Stimulated activated CD8-positive, alpha-beta memory T cell treated with anti-CD3 and anti-CD28 coated beads, Interleukin-4, amount 100 ng/mL, for 4 hours (primary cell): ENCODE results near the gene ATP5F1D.

Experiments
- DNase-seq, 2 donors: peaks; one replicate each; pipeline ENCODE4 v3.0.0-alpha.2; 2020; ENCODE audit warnings: low read depth in 2 of 2, low spot score in 1 of 2

ATP5F1D gene

DNA sequence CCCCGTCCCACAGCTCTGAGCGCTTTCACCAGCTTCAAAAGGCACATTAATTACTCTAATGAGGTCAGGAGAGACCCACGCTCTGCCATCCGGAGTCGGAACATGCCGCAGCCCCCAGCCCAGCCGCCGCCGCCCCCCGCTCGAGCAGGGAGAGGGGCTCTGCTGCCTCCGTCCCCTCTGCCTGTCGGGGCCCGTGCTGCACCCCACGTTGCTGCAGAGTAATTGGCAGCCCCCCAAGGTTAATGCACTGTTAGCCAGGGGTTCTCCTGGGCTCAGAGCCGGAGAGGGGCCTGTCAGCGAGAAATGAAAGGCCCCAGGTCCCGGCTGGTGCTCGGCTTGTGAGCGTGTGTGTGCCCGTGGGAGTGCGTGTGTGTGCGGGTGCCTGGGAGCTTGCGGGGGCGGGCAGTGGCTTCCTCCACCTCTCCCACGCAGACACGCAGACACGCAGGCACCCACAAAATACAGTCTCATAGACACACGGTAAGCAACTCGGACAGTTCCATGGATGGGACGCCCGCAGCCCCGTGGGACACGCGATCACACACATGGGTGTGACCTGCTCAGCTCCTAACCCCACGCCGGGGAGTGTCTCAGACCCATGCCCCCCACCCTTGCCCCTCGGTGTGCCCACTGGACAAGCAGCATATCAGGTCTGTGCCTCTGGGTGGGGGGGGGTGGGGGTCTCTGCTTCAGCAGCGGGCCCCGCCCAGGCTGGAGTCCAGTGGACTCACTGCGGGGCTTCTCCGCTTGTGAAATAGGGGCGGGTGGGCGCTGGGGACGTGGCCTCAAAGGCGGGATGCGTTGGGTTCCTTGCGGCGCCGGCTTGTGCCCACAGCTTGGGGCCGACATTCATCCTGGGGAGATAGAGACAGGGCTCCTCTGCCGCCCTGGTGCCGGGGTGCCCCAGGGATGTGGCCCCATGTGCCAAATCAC, 39.4 kb downstream of the ATP5F1D start:
- DNase-seq, result no peak

DNA sequence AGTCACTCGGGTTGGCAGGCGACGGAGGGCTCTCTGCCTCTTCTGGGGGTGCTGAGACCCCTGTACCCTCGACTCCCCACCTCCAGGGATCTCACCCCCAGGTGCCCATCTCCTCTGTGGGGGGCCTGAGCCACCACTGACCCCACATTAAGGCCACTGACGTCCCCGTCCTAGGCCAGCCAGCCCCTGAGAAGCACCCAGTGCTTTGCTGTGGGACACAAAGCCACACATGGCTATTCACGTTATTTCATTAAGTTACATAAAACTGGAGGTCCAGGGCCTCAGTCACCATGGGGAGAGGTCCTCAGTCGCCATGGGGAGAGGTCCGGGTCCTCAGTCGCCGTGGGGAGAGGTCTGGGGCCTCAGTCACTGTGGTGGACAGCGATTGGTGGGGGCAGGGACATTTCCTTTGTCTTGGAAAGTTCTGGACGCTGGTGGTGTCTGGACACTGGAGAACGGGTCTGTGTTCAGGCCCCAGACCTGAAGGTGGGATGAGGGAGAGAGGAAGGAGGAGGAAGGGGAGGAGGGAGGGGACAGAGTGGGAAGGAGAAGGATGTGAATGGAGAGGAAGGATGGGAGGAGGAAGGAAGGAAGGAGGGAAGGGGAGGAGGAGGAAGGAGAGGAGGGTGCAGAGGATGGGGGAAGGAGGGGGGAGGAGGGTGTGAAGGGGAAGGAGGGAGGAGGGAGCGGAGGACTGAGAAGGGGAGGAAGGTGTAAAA, 40.2 kb downstream of the ATP5F1D start:
- DNase-seq, result no peak

DNA sequence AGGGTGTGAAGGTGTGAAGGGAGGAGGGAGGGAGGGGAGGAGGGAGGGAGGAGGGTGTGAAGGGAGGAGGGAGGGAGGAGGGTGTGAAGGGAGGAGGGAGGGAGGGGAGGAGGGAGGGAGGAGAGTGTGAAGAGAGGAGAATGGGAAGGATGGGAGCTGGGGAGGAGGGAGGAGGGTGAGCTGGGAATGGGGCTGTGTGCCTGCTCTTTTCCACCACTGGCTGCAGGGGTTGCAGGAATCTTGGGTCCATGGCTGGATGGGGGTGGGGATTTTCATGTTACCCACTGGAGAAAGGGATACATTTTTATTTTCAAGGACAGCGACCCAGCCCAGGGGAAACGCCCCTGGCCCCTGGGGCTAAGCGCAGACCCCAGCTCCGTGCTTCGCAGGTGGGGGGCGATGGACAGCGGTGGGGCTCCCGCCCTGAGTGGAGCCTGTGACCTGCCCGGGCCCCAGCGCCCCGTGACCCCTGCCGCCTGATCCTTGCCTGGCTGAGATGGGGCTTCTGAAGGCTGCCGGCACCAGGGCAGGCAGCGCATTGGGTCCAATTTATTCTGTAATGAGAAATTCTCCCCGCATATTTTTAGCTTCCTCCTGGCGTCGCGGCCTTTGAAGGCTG, 41.1 kb downstream of the ATP5F1D start:
- DNase-seq, result no peak

DNA sequence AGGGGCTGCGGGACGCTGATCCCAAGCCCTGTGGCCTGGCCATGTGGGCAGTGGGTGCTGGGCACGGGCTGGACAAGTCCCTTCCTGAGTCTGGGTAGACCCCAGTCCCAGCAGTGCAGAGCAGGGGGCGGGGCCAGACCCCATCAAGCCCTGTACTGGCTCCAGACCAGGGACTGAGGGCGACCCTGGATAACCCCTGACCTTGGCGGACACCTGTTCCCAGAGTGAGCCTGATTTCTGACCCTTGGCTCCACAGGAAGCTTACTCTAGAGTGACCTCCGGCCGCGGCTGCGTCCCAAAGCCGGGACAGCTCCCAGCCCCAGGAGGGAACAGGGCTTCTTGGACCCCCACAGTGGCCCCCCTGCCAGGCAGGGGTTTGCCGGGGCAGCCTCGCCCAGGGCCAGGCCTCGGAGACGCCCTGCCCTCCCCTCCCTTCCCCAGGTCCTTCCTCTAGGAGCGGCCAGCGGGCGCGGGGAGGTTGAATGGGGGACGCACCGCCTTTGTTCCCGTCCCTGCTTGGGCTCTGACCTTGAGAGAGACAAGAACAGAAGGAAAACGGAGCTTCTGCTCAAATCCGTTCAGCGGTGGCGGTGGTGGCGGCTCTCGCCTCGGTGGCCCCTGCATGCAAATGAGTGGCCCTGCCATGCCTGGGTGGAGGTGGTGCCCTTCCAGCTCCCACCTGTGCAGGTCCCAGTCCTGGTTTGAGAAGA, 41.8 kb downstream of the ATP5F1D start:
- DNase-seq, result no peak

DNA sequence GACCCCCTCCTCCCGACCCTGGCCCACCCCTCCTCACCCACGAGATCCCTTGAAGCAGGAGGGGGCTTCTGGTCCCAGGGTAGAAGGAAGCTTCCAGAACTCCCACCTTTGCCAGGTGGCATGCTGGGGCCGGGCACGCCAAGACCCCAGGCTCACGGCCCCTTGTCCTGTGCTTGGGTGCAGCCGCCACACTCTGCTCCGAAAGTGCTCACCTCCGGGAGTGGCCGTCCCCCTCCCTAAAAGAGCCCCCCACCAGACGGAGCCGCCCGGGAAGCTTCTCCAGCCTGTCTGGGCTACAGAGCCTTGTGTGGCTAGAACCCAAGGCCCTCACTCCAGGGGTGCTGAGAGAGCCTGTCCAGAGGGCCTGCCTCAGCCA, 42.4 kb downstream of the ATP5F1D start:
- no peak for DNase-seq

DNA sequence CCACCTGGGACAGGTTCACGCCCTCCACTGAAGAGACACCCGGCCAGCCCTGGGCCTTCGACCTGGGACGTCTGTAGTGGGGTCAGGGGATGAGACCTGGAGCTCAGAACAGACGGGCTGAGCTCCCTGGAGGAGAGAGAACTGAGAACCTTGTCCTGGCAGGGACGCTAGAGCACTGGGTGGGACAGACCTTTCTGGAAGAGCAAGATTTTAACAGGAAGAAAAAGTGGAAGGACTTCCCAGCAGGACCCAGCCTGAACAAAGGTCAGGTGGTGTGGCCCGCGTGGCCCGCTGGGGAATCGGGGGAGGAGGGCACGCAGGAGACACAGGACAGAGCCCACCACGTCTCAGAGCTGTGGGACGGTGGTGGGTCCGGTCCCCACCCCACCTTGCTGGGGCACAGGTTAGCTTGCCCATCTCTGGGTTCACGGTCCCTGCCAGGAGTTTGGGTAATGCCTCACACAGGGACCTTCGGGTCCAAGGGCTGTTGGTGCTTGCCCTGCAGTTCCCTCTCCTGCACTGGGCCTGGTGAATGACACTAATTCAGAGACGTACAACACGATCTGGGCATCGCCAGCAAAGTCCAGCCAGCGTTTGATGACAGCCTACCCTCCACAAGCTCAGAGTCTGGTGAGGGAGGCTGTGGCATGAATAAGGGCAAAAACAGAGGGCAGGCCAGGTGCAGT, 42.9 kb downstream of the ATP5F1D start:
- no peak for DNase-seq

GRCh38 chr19:1284979-1285736, 43.6 kb downstream of the ATP5F1D start:
- no peak for DNase-seq

- DNase-seq, result no peak
These were observed 44.3 kb downstream of the ATP5F1D start, which contains the start of gene EFNA2 for GRCh38 chr19:1285737-1286360. EFNA2 (plus strand) TSS chr19:1285873; CDS start chr19:1286169, 296 bp downstream.

GRCh38 chr19:1286487-1287353, 45.2 kb downstream of the ATP5F1D start:
- no peak for DNase-seq

GRCh38 chr19:1287354-1288225, 46.0 kb downstream of the ATP5F1D start:
- DNase-seq, result no peak

- no peak for DNase-seq
These were observed 46.7 kb downstream of the ATP5F1D start for GRCh38 chr19:1288226-1288612.

DNA sequence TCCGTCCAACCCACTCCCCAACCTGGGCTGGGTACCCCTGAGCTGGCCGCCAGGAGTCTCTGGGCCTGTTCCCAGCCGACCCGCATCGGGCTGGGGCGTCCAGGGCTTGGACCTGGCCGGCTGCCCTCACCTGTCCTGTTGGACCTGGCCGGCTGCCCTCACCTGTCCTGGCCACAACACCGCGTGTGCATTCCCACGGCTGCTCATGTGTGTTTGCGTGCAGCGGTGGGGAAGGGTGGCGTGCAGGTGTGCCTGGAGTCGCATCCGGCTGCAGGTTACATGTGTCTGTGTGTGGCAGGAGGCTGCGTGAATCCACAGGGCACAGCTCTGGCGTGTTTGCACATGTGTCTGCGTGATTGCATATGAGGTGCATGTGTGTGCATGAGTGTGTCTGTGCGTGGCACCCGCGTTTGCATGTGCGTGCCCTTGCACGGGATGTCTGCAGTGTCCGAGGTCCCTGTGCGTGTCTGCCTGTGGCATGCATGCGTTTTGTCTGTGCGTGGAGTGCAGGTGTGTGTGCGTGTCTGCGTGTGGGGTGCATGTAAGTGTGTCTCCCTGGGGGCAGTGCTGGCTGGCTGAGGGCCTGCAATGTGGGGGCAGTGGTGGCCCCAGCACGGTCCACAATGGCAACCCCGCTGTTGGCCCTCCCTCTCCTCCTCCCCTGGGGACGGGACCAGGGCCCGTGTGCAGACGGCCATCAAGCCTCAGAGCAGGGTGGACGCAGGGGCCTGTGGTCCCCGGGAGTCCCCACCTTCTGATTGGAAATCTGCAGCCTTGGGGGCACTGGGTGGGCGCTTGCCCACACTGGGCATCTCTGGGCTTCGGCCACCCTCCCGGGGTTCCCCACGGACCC, 47.5 kb downstream of the ATP5F1D start:
- no peak for DNase-seq

DNA sequence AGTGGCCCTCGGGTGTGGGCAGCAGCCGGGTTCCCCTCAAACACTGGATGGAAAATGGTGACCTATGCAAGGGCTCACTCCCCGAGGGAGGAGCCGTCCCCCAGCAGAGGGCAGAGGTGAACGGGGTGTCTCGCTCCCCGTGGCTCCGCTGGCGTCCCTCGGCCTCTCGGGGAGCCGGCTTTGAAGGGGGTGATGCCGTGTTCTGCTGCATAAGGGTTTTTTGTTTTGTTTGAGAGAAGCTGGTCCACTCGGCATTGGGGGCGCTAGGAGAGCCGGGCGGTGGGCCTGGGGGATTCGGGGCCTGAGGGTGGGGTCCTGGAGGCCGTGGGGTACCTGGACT, 48.1 kb downstream of the ATP5F1D start:
- DNase-seq, result no peak

GRCh38 chr19:1290196-1290702, 48.7 kb downstream of the ATP5F1D start:
- no peak for DNase-seq

DNA sequence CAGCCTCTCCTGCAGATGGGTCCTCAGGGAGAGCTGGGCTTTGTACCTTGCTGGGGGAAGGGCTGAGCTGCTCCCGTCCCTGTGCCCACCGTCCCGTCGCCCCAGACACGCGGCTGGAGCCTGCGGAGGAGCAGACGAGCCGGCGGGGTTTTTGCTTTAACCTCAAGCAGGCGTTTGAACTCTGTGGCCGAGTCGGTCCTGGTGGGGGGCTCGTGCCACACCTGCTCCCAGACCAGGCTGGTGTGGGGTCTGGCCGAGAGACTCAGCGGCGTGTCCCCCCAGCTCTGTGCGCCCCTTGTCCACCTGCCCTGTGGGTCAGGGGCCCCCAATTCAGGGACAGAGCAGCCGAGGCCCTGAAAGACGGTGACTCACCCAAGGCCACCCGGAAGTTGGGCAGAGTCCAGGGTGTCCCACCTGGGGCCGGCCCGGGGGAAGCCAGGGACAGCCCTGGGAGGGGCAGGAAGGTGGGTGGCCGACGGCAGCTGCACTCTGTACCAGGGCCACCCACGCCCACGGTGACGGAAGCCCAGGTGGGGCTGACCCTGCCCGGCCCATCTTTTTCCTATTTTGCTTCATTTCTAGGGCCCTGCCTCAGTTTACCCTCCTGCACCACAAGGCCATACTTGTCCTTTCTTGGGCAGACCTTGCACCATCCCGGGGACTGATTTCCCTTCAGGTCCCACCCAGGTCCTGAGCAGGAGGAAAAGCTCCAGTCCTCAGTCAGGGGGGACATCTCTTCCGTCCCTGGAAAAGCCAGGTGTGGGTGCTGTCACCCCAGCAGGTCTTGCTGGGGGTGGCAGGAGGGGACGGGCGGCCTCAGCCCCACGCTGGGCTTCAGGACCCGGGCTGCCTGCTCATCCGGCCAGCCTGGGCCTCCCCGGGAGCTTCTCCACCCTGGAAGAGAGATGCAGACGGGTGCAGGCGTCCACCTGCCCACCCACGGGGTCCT, 49.4 kb downstream of the ATP5F1D start:
- DNase-seq, result no peak
